ENCODE data around the gene CLTCL1.
"Not testable (repeated sequence)": the region's sequence is repeated elsewhere in the genome, so short reads cannot be mapped to it uniquely, and the experiment has no call there.

The CLTCL1 gene

GRCh38 chr22:19175602-19176174, 115.8 kb downstream of the CLTCL1 start:
- no peak for DNase-seq (ENCODE audit: low spot score)

GRCh38 chr22:19175026-19175601, 116.4 kb downstream of the CLTCL1 start:
- no peak for DNase-seq (ENCODE audit: low spot score)

- DNase-seq (ENCODE audit: low spot score), result no peak
These were observed 117.2 kb downstream of the CLTCL1 start for GRCh38 chr22:19174106-19175025.

- DNase-seq (ENCODE audit: low spot score), result no peak
These were observed 118.2 kb downstream of the CLTCL1 start for GRCh38 chr22:19173047-19174035.

GRCh38 chr22:19172213-19173046, 119.1 kb downstream of the CLTCL1 start:
- no peak for DNase-seq (ENCODE audit: low spot score)

GRCh38 chr22:19169947-19170318, 121.6 kb downstream of the CLTCL1 start:
- no peak for DNase-seq (ENCODE audit: low spot score)

- no peak for DNase-seq (ENCODE audit: low spot score)
These were observed 122.2 kb downstream of the CLTCL1 start for GRCh38 chr22:19169002-19169946.

- DNase-seq (ENCODE audit: low spot score), result no peak
These were observed 123.2 kb downstream of the CLTCL1 start for GRCh38 chr22:19168088-19168890.

GRCh38 chr22:19167106-19167869, 124.2 kb downstream of the CLTCL1 start:
- no peak for DNase-seq (ENCODE audit: low spot score)

GRCh38 chr22:19166421-19166820, 125.1 kb downstream of the CLTCL1 start:
- DNase-seq (ENCODE audit: low spot score), result no peak

GRCh38 chr22:19164425-19164824, 127.1 kb downstream of the CLTCL1 start:
- no peak for DNase-seq (ENCODE audit: low spot score)

- DNase-seq (ENCODE audit: low spot score), result not testable (repeated sequence)
These were observed 132.9 kb downstream of the CLTCL1 start for GRCh38 chr22:19158649-19159048.

GRCh38 chr22:19156109-19156508, 135.4 kb downstream of the CLTCL1 start:
- DNase-seq (ENCODE audit: low spot score), result not testable (repeated sequence)

- no peak for DNase-seq (ENCODE audit: low spot score)
These were observed 138.3 kb downstream of the CLTCL1 start for GRCh38 chr22:19152942-19153883.

- DNase-seq (ENCODE audit: low spot score), result no peak
These were observed 140.0 kb downstream of the CLTCL1 start for GRCh38 chr22:19151329-19152191.

Data from COLO829 (cell line).